ENCODE measurements around the gene SPATS2.
"Not testable (repeated sequence)": the region's sequence is repeated elsewhere in the genome, so short reads cannot be mapped to it uniquely, and the experiment has no call there.

SPATS2 gene

DNA sequence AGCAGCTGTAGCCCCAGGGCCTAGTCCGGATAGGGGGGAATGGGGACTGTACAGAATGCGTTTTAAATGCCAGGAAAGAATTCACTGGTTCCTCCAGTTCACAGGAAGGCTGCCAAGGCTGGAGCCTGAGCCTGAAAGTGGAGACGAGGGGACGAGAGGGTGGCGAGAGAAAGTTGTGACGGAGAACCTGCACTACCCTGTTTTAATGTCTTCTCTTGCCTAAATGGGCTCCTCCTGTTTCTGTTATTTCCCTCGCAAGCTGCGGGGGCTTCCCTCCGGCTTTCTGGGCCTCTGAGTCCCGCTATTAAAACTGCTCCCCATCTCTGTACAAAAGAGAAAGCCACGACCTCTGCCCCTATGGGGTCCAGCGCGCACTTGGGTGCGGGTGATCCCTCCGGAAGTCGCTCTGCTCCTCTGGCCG, 34.8 kb upstream of the SPATS2 start:
- no peak overlapping the region for H3K4me3 ChIP-seq (replicated peaks in 1 of 2; ENCODE audit: low read depth in 2 of 2, low read length in 2 of 2)

DNA sequence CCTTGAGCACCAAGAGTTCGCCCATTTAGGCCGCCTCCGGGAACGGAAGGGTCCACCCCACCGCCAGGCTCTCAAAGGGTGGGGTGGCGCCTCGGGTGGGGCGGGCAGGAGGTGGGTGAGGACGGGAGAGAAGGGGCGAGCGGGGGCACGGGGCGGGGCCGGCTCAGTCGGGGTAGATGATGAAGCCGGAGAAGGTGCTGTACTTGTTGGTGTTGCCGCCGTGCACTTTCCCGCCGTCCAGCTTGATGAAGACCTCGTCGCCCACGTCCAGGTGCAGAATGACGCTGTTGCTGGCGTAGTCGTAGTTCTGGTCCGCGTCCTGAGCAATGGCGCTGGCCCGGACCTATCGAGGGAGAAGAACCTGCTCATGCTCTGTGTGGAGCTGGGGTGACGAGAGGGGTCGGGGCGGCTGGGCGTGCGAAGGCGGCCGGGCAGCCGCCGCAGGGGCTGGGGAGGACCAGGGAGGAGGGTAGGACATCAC, 34.3 kb upstream of the SPATS2 start:
- TF ChIP-seq, protein P1, sequence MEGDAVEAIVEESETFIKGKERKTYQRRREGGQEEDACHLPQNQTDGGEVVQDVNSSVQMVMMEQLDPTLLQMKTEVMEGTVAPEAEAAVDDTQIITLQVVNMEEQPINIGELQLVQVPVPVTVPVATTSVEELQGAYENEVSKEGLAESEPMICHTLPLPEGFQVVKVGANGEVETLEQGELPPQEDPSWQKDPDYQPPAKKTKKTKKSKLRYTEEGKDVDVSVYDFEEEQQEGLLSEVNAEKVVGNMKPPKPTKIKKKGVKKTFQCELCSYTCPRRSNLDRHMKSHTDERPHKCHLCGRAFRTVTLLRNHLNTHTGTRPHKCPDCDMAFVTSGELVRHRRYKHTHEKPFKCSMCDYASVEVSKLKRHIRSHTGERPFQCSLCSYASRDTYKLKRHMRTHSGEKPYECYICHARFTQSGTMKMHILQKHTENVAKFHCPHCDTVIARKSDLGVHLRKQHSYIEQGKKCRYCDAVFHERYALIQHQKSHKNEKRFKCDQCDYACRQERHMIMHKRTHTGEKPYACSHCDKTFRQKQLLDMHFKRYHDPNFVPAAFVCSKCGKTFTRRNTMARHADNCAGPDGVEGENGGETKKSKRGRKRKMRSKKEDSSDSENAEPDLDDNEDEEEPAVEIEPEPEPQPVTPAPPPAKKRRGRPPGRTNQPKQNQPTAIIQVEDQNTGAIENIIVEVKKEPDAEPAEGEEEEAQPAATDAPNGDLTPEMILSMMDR (IDR thresholded peaks at IDR 0.05; ENCODE audit: low read depth, low read length), result no peak
- DNase-seq (ENCODE audit: low read depth in 2 of 2), result no peak
- no peak overlapping the region for H3K4me3 ChIP-seq (replicated peaks in 1 of 2; ENCODE audit: low read depth in 2 of 2, low read length in 2 of 2)

More for the DNA sequence above, 34.8 kb upstream of the SPATS2 start:
- no peak for DNase-seq (ENCODE audit: low read depth in 2 of 2)
- TF ChIP-seq, protein P1 (IDR thresholded peaks at IDR 0.05; ENCODE audit: low read depth, low read length), result no peak

DNA sequence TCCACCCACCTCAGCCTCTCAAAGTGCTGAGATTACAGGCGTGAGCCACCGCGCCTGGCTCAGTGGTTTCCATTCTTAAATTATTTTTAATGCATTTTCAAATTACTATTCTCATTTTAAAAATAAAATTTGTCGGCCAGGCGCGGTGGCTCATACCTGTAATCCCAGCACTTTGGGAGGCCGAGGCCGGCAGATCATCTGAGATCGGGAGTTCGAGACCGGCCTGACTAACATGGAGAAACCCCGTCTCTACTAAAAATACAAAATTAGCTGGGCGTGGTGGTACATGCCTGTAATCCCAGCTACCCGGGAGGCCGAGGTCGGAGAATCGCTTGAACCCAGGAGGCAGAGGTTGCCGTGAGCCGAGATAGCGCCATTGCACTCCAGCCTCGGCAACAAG, 33.5 kb upstream of the SPATS2 start:
- not testable (repeated sequence) for H3K4me3 ChIP-seq (replicated peaks in 1 of 2; ENCODE audit: low read depth in 2 of 2, low read length in 2 of 2); DNase-seq (ENCODE audit: low read depth in 2 of 2)

DNA sequence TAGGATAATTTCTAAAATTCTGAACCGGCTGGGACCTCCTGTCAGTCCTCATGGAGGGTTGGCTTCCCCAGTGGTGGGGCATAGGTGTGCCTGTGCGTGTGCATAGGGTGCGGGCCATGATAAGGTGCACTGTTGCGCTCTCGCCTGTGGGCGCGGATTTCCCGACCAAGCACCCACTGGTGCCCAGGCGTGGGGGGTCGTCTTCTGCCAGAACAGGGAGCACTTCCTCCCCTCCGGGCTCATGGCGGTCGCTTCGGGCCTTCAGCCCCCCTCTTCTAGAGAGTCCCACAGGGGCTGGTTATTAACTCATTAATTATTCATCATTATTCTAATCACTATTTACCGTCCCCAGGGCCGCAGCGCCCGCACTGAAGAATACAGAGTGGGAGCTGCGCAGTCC, 33.0 kb upstream of the SPATS2 start:
- DNase-seq (ENCODE audit: low read depth in 2 of 2), result no peak
- no peak overlapping the region for H3K4me3 ChIP-seq (replicated peaks in 1 of 2; ENCODE audit: low read depth in 2 of 2, low read length in 2 of 2)
- TF ChIP-seq, protein P1 (IDR thresholded peaks at IDR 0.05; ENCODE audit: low read depth, low read length), result no peak

DNA sequence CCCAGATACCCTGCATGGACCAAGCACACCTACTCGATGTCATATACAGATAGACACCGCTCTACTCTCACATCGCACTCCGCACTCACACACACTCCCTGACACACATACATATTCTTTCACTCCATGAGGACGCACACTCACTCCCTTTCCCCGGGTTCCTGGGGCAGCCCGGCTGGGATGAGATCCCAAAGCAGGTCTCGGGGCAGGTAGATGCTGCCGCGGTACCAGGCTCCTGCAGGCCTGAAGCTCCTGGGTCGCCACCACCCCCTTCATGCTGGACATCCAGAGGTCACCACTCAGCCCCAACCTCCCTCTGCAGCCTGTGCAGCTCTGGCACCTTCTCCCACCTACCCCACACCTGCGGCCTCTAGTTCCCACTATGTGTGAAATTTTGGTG, 32.6 kb upstream of the SPATS2 start:
- no peak overlapping the region for H3K4me3 ChIP-seq (replicated peaks in 1 of 2; ENCODE audit: low read depth in 2 of 2, low read length in 2 of 2)
- TF ChIP-seq, protein P1 (IDR thresholded peaks at IDR 0.05; ENCODE audit: low read depth, low read length), result no peak
- no peak for DNase-seq (ENCODE audit: low read depth in 2 of 2)

DNA sequence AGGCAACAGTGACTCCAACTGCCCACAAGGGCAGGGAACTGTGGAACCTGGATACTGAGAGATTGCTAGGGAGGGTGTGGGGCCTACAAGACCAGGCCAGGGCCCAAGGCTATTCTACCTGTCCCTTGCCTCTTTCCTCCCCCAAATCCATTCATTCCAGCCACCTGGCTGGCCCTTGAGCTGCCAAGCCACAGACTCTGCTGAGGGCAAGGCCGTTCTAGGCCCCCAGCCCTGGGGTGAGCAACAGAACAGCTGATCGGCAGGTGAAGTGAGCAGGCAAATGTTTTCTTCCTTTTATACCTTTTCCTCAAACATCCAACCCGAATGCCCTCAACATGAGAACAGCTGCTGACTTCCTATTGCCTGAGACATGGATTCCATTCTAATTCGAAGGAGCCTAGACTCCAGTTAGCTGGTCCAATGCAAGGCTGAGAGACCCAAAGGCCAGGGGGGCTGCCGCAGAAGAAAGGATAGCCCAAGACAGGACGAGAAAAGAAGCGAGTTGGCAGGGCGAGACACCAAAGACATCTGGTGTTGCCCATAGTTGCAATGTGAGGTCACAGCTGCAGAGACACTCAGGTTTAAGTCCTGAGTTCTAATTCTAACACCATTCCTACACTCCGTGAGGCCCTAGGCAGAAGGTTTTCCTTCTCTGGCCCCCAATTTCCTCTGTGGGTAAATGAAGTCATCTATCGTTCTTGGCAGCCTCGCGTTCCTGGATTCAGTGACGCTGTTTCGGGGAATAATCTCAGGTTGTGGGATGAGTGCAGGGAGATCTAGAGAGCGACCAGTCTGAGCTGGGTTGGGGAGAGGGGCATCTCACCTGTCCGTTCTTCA, 31.9 kb upstream of the SPATS2 start:
- H3K4me3 ChIP-seq (replicated peaks in 1 of 2; ENCODE audit: low read depth in 2 of 2, low read length in 2 of 2), result no peak overlapping the region
- TF ChIP-seq, protein P1 (IDR thresholded peaks at IDR 0.05; ENCODE audit: low read depth, low read length), result no peak
- no peak for DNase-seq (ENCODE audit: low read depth in 2 of 2)

DNA sequence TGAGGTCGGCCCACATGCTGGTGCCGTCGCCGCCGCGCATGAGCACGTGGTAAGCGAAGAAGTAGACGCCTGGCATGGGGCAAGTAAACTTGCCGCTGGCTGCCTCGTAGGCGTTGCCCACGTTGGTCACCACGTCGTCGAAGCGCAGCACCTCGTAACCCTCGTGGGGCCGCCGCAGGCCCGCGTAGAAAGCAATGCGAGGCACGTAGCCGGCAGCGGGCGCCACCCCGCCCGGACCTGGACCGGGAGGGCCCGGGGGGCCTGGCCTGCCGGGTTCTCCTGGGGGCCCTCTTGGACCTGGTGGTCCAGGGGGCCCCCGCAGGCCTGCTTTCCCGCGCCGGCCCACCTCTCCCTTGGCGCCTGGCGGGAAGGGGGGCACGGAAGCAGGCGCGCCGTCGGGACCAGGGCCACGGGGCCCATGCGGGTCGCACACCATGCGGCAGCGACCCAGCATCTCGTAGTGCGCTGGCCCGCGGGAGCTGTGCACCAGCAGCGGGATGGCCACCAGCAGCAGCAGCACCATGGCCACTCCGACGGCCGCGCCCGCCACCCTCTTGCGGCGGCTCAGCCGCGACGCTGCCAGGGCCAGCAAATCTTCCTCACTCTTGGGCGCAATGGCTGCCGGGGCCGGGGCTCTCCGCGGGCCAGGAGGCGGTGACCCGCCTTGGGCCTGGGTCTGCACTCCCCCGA, 31.2 kb upstream of the SPATS2 start:
- DNase-seq (ENCODE audit: low read depth in 2 of 2), result no peak
- TF ChIP-seq, protein P1 (IDR thresholded peaks at IDR 0.05; ENCODE audit: low read depth, low read length), result no peak
- H3K4me3 ChIP-seq (replicated peaks in 1 of 2; ENCODE audit: low read depth in 2 of 2, low read length in 2 of 2), result no peak overlapping the region
